A549 (cell line): ENCODE measurements around the gene KLF3. TPM values are rescaled to one million over a fixed set of nuclear protein-coding genes. Genes with fewer than 3 reads are reported as not detected.

Experiments used
- ATAC-seq, 2 experiments: fragments of 200-7000 bp in 1 of 2; fragments of >200 bp in 1 of 2; cut with Nextera tagmentation in 1 of 2; cut with Tn5 transposase in 1 of 2; 3 replicates each; pipeline versions ENCODE4 v1.8.0 to v1.9.1; 2018 to 2020; ENCODE audit warnings: mild to moderate bottlenecking in 1 of 2, moderate library complexity in 1 of 2
- CTCF ChIA-PET: fragments of 300-600 bp; sonication (Branson Sonifier 250); formaldehyde crosslinking; extraction: SDS; loops from one replicate; lab custom pipeline; 2021; ENCODE audit warnings: antibody characterized with exemption, inconsistent platforms; lab: Yijun Ruan, JAX
- POLR2A ChIA-PET: fragments of 350-600 bp; formaldehyde crosslinking; extraction: SDS; loops from one replicate; lab custom pipeline; 2021; ENCODE audit warnings: antibody characterized with exemption, inconsistent platforms; lab: Yijun Ruan, JAX
- DNase-seq, 2 experiments: peaks; one replicate each; pipeline versions ENCODE4 v3.0.0 to v3.0.0-alpha.2; 2011 to 2016; ENCODE audit warnings: low read depth in 1 of 2, low spot score in 1 of 2
- FAIRE-seq: peaks from 2 replicates; lab custom pipeline; 2011; peaks lifted over from hg19 to GRCh38; lab: Jason Lieb, UNC
- H3K27ac ChIP-seq, 2 experiments: fragments of >200 bp; sonication (Bioruptor Twin); formaldehyde crosslinking; 3 replicates each; pipeline ENCODE4 v1.5.1; 2016 to 2017
- H3K4me1 ChIP-seq: fragments of >200 bp; sonication (Bioruptor Twin); formaldehyde crosslinking; 3 replicates; pipeline ENCODE4 v1.6.1; 2016
- H3K4me2 ChIP-seq: fragments of >200 bp; sonication (Bioruptor Twin); formaldehyde crosslinking; 3 replicates; pipeline ENCODE4 v1.6.1; 2016
- H3K4me3 ChIP-seq: fragments of >200 bp; sonication (Bioruptor Twin); formaldehyde crosslinking; 3 replicates; pipeline ENCODE4 v1.5.1; 2016
- H3K9me3 ChIP-seq: fragments of >200 bp; sonication (Bioruptor Twin); formaldehyde crosslinking; 3 replicates; pipeline ENCODE4 v1.6.1; 2016
- BHLHE40 ChIP-seq: IDR thresholded peaks from 2 replicates; pipeline ENCODE4 v1.6.1; 2012; ENCODE audit warnings: low read depth, low read length, inconsistent platforms
- CBX2 ChIP-seq: fragments of 200-600 bp; sonication (generic); IDR thresholded peaks from 2 replicates; pipeline ENCODE4 v1.6.1; 2016; ENCODE audit warnings: low read depth, mild to moderate bottlenecking, borderline replicate concordance
- CEBPB ChIP-seq, 2 experiments: fragments of >200 bp in 1 of 2; sonication (Bioruptor Twin) in 1 of 2; formaldehyde crosslinking in 1 of 2; IDR thresholded peaks; 2 replicates each; pipeline ENCODE4 v1.6.1; 2012 to 2016
- CHD4 ChIP-seq: fragments of 200-600 bp; sonication (generic); IDR thresholded peaks from 2 replicates; pipeline ENCODE4 v1.6.1; 2016; ENCODE audit warnings: antibody characterized with exemption, mild to moderate bottlenecking, borderline replicate concordance
- EHF ChIP-seq: fragments of 250-450 bp; sonication (Bioruptor Pico); IDR thresholded peaks from 2 replicates; pipeline ENCODE4 v1.5.0; 2020; ENCODE audit warnings: mild to moderate bottlenecking
- EP300 ChIP-seq, 2 experiments: fragments of >200 bp; sonication (Bioruptor Twin); formaldehyde crosslinking; IDR thresholded peaks; 2 replicates in 1 of 2; 3 replicates in 1 of 2; pipeline ENCODE4 v1.6.1; 2016 to 2017
- ESRRA ChIP-seq: fragments of 150-350 bp; IDR thresholded peaks from 2 replicates; pipeline ENCODE4 v1.6.1; 2014; ENCODE audit warnings: mild to moderate bottlenecking, low read length, borderline replicate concordance
- HOXB5 ChIP-seq: fragments of 250-450 bp; sonication (Bioruptor Pico); IDR thresholded peaks from 2 replicates; pipeline ENCODE4 v1.5.0; 2020; ENCODE audit warnings: mild to moderate bottlenecking, moderate library complexity
- JUNB ChIP-seq: fragments of >200 bp; sonication (Bioruptor Twin); formaldehyde crosslinking; IDR thresholded peaks from 2 replicates; pipeline ENCODE4 v1.6.1; 2016
- KDM1A ChIP-seq: fragments of 200-600 bp; sonication (generic); IDR thresholded peaks from 2 replicates; pipeline ENCODE4 v1.6.1; 2016; ENCODE audit warnings: low read depth, mild to moderate bottlenecking
- NR3C1 ChIP-seq: fragments of >200 bp; sonication (Bioruptor Twin); formaldehyde crosslinking; IDR thresholded peaks from 3 replicates; pipeline ENCODE4 v1.6.1; 2017
- POLR2AphosphoS2 ChIP-seq: conservative IDR thresholded peaks from 2 replicates; pipeline ENCODE4 v1.6.1; 2012; ENCODE audit warnings: low read length, improper control_type of control experiment, inconsistent platforms
- RNF2 ChIP-seq: fragments of 200-600 bp; sonication (generic); IDR thresholded peaks from 2 replicates; pipeline ENCODE4 v1.6.1; 2016; ENCODE audit warnings: low read depth, mild to moderate bottlenecking, antibody characterized with exemption, moderate library complexity, borderline replicate concordance
- SREBF2 ChIP-seq: fragments of 450-650 bp; IDR thresholded peaks from 2 replicates; pipeline ENCODE4 v1.6.1; 2014; ENCODE audit warnings: mild to moderate bottlenecking, moderate library complexity
- TP53 ChIP-seq: fragments of 250-450 bp; sonication (Bioruptor Pico); IDR thresholded peaks from 2 replicates; pipeline ENCODE4 v1.5.0; 2021; ENCODE audit warnings: mild to moderate bottlenecking, moderate library complexity
- ZC3H11A ChIP-seq: fragments of 450-650 bp; IDR thresholded peaks from 2 replicates; pipeline ENCODE4 v1.6.1; 2014; ENCODE audit warnings: antibody characterized with exemption, mild to moderate bottlenecking
- ZFP36 ChIP-seq: fragments of 450-650 bp; IDR thresholded peaks from 2 replicates; pipeline ENCODE4 v1.6.1; 2014; ENCODE audit warnings: borderline replicate concordance; ENCODE audit not compliant: partially characterized antibody
- WGBS: methylation state at CpG from one replicate; pipeline ENCODE4 v1.1.6; 2017; ENCODE audit errors: missing lambda C conversion rate; 5-methylcytosine and 5-hydroxymethylcytosine counted together
- polyA plus RNA-seq, 4 experiments: library from polyadenylated mRNA; depleted of rRNA in 3 of 4; stranded (reverse); fragments of >200 nt; fragmentation: RNase III in 1 of 4; extraction: RNeasy Plus Mini Kit Qiagen cat#74134 plus additional on column Dnase treatment in 1 of 4; gene quantifications; 2 replicates in 3 of 4; 3 replicates in 1 of 4; pipeline ENCODE4 v1.2.3, GENCODE V29; 2011 to 2017
- TF ChIP-seq, protein P1 (sequence below): IDR thresholded peaks from 2 replicates; pipeline ENCODE4 v1.6.1; 2012; ENCODE audit warnings: low read depth, borderline replicate concordance
- TF ChIP-seq, protein P2 (sequence below): fragments of >200 bp; sonication (Bioruptor Twin); formaldehyde crosslinking; IDR thresholded peaks from 3 replicates; pipeline ENCODE4 v1.5.1; 2016
- TF ChIP-seq, protein P3 (sequence below): fragments of 250-450 bp; sonication (Bioruptor Pico); IDR thresholded peaks from 2 replicates; pipeline ENCODE4 v1.5.0; 2020; ENCODE audit warnings: low read depth, mild to moderate bottlenecking, moderate library complexity
- TF ChIP-seq, protein P4 (sequence below): IDR thresholded peaks from 2 replicates; pipeline ENCODE4 v1.6.1; 2012
- TF ChIP-seq, protein P5 (sequence below): fragments of 450-650 bp; IDR thresholded peaks from 2 replicates; pipeline ENCODE4 v1.6.1; 2014; ENCODE audit warnings: antibody characterized with exemption
- TF ChIP-seq, protein P6 (sequence below): fragments of >200 bp; sonication (Bioruptor Twin); formaldehyde crosslinking; IDR thresholded peaks from 3 replicates; pipeline ENCODE4 v1.6.1; 2016
- TF ChIP-seq, protein P7 (sequence below): IDR thresholded peaks from 2 replicates; pipeline ENCODE4 v1.6.1; 2012

The KLF3 gene
- polyA plus RNA-seq, 2 of the 4 experiments (the other 2 are of a cell fraction), result 11.2 to 29.6 TPM

DNA sequence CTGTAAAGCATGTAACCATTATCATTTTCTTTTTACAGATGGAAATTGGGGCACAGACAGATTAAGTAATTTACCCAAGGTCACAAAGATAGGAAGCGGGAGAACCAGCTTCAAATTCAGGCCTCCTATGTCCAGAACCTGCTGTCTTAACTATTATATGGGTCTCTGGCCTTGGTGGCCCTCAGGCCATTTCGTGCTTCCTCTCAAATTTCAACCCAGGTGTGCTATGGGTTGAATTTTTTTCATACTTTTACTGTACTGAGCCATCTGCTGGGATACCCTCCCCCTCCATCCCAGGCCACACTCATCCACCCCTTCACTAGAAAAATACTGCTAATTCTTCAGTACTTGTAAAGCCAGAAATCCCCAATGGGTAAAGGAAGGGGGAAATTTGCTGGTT is 42.3 kb downstream of the KLF3 start:
- no peak overlapping the region for H3K4me3 ChIP-seq
- DNase-seq (no peak), FAIRE-seq (no peak), ATAC-seq (no peak)
- WGBS, result 48% methylated on average over 2 of the region's 2 CpGs
- ChIA-PET POLR2A (no interaction called here), CTCF (interaction anchor here (0.5 to 1.0 kb wide), 2 partner anchors 30 to 527 kb away, joined by 3 read pairs; no protein-coding TSS in a partner anchor)
- no peak overlapping the region for H3K27ac ChIP-seq
- H3K9me3 ChIP-seq, result no peaks in the 10 kb centered on the region
- TF ChIP-seq BHLHE40 (no peak), EHF (CRISPR knock-in tag) (no peak), ZFP36 (no peak), JUNB (no peak), RNF2 (no peak), TP53 (CRISPR knock-in tag) (no peak), CBX2 (no peak), CHD4 (no peak)
- TF ChIP-seq, protein P1, sequence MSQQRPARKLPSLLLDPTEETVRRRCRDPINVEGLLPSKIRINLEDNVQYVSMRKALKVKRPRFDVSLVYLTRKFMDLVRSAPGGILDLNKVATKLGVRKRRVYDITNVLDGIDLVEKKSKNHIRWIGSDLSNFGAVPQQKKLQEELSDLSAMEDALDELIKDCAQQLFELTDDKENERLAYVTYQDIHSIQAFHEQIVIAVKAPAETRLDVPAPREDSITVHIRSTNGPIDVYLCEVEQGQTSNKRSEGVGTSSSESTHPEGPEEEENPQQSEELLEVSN, result no peak
- TF ChIP-seq, protein P2, sequence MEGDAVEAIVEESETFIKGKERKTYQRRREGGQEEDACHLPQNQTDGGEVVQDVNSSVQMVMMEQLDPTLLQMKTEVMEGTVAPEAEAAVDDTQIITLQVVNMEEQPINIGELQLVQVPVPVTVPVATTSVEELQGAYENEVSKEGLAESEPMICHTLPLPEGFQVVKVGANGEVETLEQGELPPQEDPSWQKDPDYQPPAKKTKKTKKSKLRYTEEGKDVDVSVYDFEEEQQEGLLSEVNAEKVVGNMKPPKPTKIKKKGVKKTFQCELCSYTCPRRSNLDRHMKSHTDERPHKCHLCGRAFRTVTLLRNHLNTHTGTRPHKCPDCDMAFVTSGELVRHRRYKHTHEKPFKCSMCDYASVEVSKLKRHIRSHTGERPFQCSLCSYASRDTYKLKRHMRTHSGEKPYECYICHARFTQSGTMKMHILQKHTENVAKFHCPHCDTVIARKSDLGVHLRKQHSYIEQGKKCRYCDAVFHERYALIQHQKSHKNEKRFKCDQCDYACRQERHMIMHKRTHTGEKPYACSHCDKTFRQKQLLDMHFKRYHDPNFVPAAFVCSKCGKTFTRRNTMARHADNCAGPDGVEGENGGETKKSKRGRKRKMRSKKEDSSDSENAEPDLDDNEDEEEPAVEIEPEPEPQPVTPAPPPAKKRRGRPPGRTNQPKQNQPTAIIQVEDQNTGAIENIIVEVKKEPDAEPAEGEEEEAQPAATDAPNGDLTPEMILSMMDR, result no peak
- no peaks in the 10 kb centered on the region for H3K4me1 ChIP-seq
- no peak overlapping the region for H3K4me2 ChIP-seq

DNA sequence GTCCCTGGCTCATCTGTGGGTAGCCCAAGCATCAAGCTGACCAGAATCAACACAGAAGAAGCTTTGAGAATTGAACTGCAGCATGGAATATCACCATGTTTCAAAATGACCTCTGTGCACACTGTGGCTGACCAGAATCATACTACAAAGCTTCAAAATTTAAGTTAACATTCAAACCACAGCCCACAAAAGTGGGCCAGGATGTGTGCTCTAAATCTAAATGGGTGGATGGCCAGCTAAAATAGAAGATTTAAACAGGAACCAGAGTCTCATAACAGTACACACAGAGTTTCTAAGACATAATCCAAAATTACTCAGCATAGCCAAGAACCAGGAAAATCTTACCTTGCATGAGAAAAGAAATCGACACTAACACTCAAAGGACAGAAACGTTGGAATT is 46.1 kb downstream of the KLF3 start:
- ChIA-PET POLR2A (no interaction called here), CTCF (no interaction called here)
- H3K4me3 ChIP-seq, result no peak overlapping the region
- no peaks in the 10 kb centered on the region; the same call in 2 of the 3 replicates for H3K9me3 ChIP-seq
- no peaks in the 10 kb centered on the region for H3K4me1 ChIP-seq
- DNase-seq, result no peak
- no peak overlapping the region for H3K27ac ChIP-seq
- ATAC-seq, result no peak
- no peak for FAIRE-seq
- WGBS, result 71% methylated on average over 2 of the region's 2 CpGs
- H3K4me2 ChIP-seq, result no peak overlapping the region
- TF ChIP-seq NR3C1, result no peak
- TF ChIP-seq, protein P3, sequence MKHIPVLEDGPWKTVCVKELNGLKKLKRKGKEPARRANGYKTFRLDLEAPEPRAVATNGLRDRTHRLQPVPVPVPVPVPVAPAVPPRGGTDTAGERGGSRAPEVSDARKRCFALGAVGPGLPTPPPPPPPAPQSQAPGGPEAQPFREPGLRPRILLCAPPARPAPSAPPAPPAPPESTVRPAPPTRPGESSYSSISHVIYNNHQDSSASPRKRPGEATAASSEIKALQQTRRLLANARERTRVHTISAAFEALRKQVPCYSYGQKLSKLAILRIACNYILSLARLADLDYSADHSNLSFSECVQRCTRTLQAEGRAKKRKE (CRISPR knock-in tag), result no peak
- no peak for TF ChIP-seq KDM1A
- TF ChIP-seq POLR2AphosphoS2, result no peak
- TF ChIP-seq SREBF2, result no peak
- TF ChIP-seq EP300 (IDR thresholded peaks at IDR 0.05), result no peak
- no peak for TF ChIP-seq ESRRA
- TF ChIP-seq ZFP36, result no peak
- no peak for TF ChIP-seq BHLHE40
- TF ChIP-seq, protein P4, sequence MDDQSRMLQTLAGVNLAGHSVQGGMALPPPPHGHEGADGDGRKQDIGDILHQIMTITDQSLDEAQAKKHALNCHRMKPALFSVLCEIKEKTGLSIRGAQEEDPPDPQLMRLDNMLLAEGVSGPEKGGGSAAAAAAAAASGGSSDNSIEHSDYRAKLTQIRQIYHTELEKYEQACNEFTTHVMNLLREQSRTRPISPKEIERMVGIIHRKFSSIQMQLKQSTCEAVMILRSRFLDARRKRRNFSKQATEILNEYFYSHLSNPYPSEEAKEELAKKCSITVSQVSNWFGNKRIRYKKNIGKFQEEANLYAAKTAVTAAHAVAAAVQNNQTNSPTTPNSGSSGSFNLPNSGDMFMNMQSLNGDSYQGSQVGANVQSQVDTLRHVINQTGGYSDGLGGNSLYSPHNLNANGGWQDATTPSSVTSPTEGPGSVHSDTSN, result no peak
- TF ChIP-seq, protein P5, sequence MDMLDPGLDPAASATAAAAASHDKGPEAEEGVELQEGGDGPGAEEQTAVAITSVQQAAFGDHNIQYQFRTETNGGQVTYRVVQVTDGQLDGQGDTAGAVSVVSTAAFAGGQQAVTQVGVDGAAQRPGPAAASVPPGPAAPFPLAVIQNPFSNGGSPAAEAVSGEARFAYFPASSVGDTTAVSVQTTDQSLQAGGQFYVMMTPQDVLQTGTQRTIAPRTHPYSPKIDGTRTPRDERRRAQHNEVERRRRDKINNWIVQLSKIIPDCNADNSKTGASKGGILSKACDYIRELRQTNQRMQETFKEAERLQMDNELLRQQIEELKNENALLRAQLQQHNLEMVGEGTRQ, result no peak
- TF ChIP-seq, protein P6, sequence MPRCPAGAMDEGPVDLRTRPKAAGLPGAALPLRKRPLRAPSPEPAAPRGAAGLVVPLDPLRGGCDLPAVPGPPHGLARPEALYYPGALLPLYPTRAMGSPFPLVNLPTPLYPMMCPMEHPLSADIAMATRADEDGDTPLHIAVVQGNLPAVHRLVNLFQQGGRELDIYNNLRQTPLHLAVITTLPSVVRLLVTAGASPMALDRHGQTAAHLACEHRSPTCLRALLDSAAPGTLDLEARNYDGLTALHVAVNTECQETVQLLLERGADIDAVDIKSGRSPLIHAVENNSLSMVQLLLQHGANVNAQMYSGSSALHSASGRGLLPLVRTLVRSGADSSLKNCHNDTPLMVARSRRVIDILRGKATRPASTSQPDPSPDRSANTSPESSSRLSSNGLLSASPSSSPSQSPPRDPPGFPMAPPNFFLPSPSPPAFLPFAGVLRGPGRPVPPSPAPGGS, result no peak
- TF ChIP-seq, protein P7, sequence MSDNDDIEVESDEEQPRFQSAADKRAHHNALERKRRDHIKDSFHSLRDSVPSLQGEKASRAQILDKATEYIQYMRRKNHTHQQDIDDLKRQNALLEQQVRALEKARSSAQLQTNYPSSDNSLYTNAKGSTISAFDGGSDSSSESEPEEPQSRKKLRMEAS, result no peak
- TF ChIP-seq ZC3H11A, result no peak
- no peak for TF ChIP-seq TP53 (CRISPR knock-in tag)
- TF ChIP-seq HOXB5 (CRISPR knock-in tag), result no peak
- TF ChIP-seq, protein P2, result no peak
- TF ChIP-seq CEBPB (IDR thresholded peaks at IDR 0.05), result no peak
